Retinal pigment epithelial cell (primary cell): ENCODE measurements around the gene LPAR1.

ENCODE experiments used
- DNase-seq: peaks from one replicate; pipeline ENCODE4 v3.0.0-alpha.2; 2010; ENCODE audit warnings: low read depth
- H3K4me3 ChIP-seq: 2 replicates; pipeline ENCODE4 v1.5.1; 2011; ENCODE audit warnings: mild to moderate bottlenecking, low read length, control low read depth, moderate library complexity
- CTCF ChIP-seq: conservative IDR thresholded peaks from 2 replicates; pipeline ENCODE4 v1.5.1; 2011; ENCODE audit warnings: low read depth, low read length, control low read depth, inconsistent platforms

LPAR1 gene

GRCh38 chr9:110890416-110890815, 147.9 kb downstream of the LPAR1 start:
- TF ChIP-seq CTCF = no peak
- no peak overlapping the region for H3K4me3 ChIP-seq
- DNase-seq = no peak

DNA sequence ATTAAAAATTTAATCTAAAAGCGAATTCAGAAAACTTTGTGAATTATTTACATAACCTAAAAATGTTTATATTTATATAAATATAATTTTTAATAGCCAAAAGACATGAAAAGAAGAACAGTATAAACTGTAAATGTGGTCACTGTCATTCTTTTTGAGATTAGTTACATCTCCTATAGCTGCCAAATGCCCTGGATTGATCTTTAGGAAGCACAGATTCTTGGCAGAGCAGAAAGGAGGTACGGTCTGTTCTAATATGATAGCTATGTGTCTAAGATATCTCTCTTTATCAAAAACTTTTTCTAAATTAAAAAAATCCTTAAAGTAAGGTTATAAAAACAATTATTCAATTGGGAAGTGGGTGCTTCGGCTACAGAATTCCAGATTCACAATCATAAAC, 151.0 kb downstream of the LPAR1 start:
- H3K4me3 ChIP-seq = no peak overlapping the region
- DNase-seq = no peak
- TF ChIP-seq CTCF = no peak

DNA sequence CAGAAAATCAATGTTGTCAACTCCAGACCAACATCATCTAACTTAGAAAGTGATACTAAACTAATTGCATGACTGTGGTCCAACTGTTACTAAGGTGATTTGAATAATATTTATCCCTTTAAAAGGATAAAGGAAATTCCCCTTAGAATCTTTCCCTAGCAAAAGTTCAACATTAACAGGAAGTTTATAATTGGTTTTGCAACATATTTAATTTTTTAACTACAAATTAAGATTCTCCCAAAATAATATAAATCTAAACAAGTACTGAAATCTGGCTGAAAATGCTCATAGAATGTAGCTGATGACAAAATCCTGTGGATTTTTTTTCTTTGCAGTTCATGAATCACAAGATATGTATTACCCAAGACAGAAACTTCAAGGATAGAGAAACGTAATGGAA, 151.4 kb downstream of the LPAR1 start:
- DNase-seq = no peak
- TF ChIP-seq CTCF = no peak
- H3K4me3 ChIP-seq = no peak overlapping the region

DNA sequence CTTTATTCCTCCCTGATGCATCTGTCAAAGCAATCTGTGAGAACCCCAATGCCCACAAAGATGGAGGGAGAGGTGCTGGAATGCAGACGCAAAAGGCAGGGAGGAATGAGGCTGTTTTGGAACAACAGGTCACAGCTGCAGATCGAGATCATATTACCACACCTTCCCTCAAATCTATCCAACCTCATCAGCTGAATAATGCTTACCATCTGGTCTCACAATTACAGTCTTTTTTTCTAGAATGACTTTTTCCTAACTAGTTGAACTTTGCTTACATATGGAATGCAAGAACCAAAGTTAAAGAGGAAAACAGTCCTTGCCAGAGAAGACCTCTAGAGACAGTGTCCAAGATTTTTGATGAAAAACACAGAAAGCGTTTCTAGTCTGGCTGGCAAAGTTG, 158.1 kb downstream of the LPAR1 start:
- DNase-seq = no peak
- no peak for TF ChIP-seq CTCF

GRCh38 chr9:110877374-110877773, 160.9 kb downstream of the LPAR1 start:
- DNase-seq = no peak
- H3K4me3 ChIP-seq = no peak overlapping the region
- TF ChIP-seq CTCF = no peak

More for the DNA sequence above, 158.1 kb downstream of the LPAR1 start:
- H3K4me3 ChIP-seq = no peak overlapping the region

- TF ChIP-seq CTCF = no peak
- no peak for DNase-seq
- no peak overlapping the region for H3K4me3 ChIP-seq
These were observed 161.3 kb downstream of the LPAR1 start for GRCh38 chr9:110876929-110877328.

DNA sequence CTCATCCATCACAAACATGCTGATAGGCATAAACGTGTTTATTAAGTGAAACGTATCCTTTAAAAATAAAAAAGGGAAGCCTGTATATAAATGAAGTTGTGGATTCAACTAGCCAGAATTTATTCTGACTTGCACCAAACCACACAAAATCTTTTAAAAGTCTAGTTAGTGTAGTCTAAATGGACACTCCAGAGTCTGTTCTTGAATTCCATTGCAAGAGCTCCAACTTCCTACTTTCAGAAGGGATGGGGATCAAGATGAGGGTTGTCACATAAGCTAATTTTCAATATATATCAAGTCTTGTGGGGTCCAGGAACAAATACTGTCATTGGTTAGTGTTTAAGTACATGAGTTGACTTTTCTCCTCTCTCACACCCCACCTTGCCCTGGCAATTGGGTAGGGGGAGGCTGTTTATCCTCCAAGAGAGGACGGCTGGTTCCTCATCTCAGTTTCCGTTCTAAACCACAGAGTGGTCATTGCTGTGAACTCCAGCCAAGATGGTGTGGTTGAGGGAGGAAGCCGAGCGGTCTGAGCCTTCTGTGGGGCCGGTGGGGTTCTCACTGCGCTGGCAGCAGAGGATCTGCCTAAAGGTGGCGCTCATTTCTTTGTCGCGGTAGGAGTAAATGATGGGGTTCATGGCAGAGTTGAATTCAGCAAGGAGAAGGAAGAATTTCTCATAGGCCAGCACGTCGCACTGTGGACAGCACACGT, 163.2 kb downstream of the LPAR1 start:
- no peak for TF ChIP-seq CTCF
- H3K4me3 ChIP-seq = no peak overlapping the region
- no peak for DNase-seq
